ENCODE data around the gene PSMD13.

- TF ChIP-seq CTCF (optimal IDR thresholded peaks at IDR 0.05 in 1 of 3, IDR thresholded peaks at IDR 0.05 in 1 of 3, conservative IDR thresholded peaks at IDR 0.05 in 1 of 3; ENCODE audit: extremely low read depth in 1 of 3, insufficient read depth in 2 of 3, low read length in 3 of 3) (no peak), EZH2 (IDR thresholded peaks at IDR 0.05; ENCODE audit: low read length) (no peak)
These were observed 26.5 kb upstream of the PSMD13 start for GRCh38 chr11:210122-210802.

Data from keratinocyte (primary cell).